Measurements from ENCODE around the gene ZNF366.
A peak's percentile ranks its signal among the peaks of the same experiment; 100 is the strongest.

The ZNF366 gene

DNA sequence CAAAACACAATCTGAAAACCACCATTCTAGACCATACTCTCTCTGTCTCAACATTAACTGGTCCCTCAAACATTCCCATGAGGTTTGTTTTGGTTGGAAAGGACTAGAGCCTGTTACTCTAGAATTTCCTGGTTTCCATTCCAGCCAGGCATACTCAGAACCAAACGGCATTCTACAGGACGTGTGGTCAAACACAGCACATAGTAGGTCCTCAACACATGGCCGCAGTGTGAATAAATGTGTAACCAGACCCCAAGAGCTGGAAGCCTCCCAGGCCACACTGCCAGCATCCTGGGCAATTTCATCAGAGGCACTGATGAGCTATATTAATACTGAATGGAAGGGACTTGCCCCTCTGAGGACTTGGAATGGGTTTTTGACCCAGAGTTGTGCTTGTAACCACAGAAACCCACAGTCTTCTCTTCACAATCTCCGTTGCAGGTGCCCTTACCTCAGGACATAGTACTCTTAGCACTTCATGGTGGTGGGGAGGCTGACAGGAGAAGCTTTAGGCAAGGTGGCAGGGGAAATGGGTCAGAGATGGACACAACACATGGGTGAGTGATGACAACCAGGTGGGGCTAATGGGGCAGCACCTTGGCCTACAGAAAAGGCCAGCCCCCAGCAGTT, 66.0 kb downstream of the ZNF366 start:
- CTCF ChIA-PET, result interaction anchor here (0.6 kb wide), 2 partner anchors 76 to 328 kb away, joined by 3 to 4 read pairs; no protein-coding TSS in a partner anchor
- POLR2A ChIA-PET (ENCODE audit: low non-redundant PET), result no interaction called here
- peak overlapping the region; percentile 10; the same call in 1 of the 2 replicates for H3K27ac ChIP-seq
- no peak for DNase-seq (ENCODE audit: low spot score)
- TF ChIP-seq, protein P1, sequence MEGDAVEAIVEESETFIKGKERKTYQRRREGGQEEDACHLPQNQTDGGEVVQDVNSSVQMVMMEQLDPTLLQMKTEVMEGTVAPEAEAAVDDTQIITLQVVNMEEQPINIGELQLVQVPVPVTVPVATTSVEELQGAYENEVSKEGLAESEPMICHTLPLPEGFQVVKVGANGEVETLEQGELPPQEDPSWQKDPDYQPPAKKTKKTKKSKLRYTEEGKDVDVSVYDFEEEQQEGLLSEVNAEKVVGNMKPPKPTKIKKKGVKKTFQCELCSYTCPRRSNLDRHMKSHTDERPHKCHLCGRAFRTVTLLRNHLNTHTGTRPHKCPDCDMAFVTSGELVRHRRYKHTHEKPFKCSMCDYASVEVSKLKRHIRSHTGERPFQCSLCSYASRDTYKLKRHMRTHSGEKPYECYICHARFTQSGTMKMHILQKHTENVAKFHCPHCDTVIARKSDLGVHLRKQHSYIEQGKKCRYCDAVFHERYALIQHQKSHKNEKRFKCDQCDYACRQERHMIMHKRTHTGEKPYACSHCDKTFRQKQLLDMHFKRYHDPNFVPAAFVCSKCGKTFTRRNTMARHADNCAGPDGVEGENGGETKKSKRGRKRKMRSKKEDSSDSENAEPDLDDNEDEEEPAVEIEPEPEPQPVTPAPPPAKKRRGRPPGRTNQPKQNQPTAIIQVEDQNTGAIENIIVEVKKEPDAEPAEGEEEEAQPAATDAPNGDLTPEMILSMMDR (conservative IDR thresholded peaks at IDR 0.05; ENCODE audit: low read depth), result no peak

DNA sequence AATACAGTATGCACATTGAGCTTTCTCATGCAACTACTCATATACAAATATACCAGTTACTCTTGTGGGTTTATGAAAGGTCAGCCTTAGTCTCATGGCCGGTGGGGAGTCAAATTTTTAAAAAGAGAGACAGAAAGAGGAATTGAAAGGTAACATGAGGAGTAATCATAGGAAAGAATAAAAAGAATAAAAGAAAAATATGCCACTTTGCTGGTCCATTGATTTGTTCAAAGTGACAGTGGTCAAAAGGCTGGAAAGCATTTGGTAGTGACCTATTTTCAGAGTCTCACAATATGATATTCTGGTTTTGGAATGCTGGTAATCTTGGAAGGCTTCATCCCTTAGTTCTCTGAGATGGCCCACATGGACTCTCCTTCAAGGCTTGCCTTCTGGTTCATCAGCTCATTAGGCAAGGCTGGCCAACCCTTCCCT, 67.0 kb downstream of the ZNF366 start:
- TF ChIP-seq, protein P1 (conservative IDR thresholded peaks at IDR 0.05; ENCODE audit: low read depth), result no peak
- DNase-seq (ENCODE audit: low spot score), result no peak
- ChIA-PET POLR2A (ENCODE audit: low non-redundant PET) (no interaction called here), CTCF (no interaction called here)
- no peak overlapping the region for H3K27ac ChIP-seq

DNA sequence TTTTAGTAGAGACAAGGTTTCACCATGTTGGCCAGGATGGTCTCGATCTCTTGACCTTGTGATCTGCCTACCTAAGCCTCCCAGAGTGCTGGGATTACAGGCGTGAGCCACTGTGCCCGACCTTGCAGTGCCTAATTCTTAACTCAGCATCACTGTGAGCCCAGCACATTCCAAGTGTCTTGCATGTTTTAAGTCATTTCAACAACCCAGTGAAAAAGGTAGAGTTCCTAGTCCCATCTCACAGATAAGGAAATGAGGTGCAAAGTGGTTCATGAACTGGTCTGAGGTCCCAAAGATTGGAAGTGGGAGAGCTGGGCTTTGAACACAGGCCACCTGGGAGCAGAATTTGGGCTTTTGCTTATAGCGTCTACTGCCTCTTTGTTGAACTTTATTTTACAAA, 68.0 kb downstream of the ZNF366 start:
- DNase-seq (ENCODE audit: low spot score), result no peak
- CTCF ChIA-PET, result no interaction called here
- POLR2A ChIA-PET (ENCODE audit: low non-redundant PET), result no interaction called here
- TF ChIP-seq, protein P1 (conservative IDR thresholded peaks at IDR 0.05; ENCODE audit: low read depth), result no peak
- H3K27ac ChIP-seq, result no peak overlapping the region

DNA sequence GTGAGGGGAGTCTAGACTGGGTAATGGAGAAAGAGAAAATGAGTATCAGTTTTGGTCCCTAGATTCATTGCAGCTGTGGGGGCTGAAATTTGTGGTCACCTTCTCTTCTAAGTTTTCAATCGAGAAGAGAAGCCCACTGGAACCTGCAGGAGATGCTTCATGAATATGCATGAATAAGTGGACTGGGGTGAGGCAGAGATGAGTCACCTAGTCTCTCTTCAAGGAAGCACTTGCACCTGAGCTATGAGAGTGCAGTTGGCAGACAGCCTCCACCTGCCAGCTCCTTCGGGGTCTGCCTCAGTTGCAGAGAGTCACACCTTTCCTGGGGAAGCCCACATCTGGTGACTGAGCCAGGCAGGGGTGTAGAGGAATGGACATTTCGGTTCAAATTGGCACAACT, 69.1 kb downstream of the ZNF366 start:
- TF ChIP-seq, protein P1 (conservative IDR thresholded peaks at IDR 0.05; ENCODE audit: low read depth), result no peak
- H3K27ac ChIP-seq, result no peak overlapping the region
- DNase-seq (ENCODE audit: low spot score), result peak; percentile 68
- ChIA-PET POLR2A (ENCODE audit: low non-redundant PET) (no interaction called here), CTCF (no interaction called here)

DNA sequence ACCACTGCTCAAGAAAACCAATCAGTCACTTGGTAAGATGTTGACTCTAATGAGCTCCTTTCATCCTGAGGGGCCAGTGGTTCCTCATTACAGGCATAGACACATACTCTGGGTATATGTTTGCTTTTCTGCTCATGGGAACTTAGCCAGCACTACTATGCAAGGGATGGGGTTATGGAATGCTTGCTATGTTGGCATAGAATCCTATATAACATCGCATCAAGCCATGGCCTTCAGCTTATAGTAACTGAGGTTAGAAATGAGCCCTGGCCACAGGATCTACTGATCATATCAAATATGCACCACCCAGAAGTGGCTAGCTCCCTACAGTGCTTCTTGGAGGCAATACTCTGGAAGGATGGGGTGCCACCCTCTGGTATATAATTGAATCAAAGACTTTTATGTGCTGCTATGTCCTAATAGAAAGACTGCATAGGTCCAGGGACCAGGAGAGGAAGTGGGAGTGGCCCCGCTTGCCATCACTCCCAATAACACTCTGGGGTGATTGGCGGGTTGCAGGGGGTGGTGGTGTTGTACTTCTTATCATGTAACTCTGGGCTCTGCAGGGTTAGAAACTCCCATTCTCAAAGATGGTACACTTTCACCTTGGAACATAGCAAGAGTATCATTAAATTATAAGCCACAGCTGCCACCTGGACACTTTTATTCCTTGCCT, 70.3 kb downstream of the ZNF366 start:
- TF ChIP-seq, protein P1 (conservative IDR thresholded peaks at IDR 0.05; ENCODE audit: low read depth), result no peak
- POLR2A ChIA-PET (ENCODE audit: low non-redundant PET), result no interaction called here
- DNase-seq (ENCODE audit: low spot score), result no peak
- CTCF ChIA-PET, result no interaction called here
- H3K27ac ChIP-seq, result no peak overlapping the region

DNA sequence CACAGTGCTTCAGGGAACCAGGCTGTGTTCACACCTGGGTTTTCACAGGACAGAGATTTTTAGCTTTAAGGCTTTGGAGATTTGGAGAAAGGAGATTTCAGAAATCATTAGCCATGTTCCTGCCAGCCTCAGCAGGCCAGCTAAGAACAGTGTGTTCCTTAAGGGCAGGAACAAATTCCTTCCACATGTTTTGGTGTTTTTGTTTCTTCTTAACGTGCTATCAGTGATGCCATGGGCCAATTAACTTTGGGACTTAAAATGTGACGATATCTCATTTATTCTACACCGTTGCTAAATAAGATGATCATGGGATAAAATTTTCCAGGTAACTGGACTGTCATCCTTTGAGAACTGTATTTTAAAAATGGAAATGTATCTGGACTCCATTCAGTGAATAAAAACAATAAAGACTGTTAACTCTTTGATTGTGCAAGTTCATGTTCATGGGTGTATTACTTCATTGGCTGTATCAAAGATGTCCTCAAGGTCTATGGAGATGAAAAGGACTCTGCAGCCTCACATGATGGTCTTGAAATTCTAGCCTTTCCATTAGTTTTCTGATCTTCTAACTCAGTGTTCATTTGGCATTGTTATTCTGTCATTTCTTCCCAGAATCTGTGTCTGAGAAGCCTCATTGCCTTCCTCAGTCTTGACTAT, 72.3 kb downstream of the ZNF366 start:
- H3K27ac ChIP-seq, result no peak overlapping the region
- TF ChIP-seq, protein P1 (conservative IDR thresholded peaks at IDR 0.05; ENCODE audit: low read depth), result no peak
- ChIA-PET POLR2A (ENCODE audit: low non-redundant PET) (interaction anchor here (0.6 kb wide), 1 partner anchor 20 kb away, joined by 3 read pairs; no protein-coding TSS in a partner anchor), CTCF (interaction anchor here (0.7 kb wide), 2 partner anchors 382 to 401 kb away, joined by 3 to 4 read pairs; no protein-coding TSS in a partner anchor)
- no peak for DNase-seq (ENCODE audit: low spot score)

Data from RWPE1 (cell line).